Upper lobe of left lung (tissue), 6 donors: ENCODE results near the gene EBF4. TPM values are rescaled to one million over a fixed set of nuclear protein-coding genes. Genes with fewer than 3 reads are reported as not detected.
A peak's percentile ranks its signal among the peaks of the same experiment; 100 is the strongest.

Source experiments
- ATAC-seq, 2 donors: fragments of 200-7000 bp; cut with Tn5 transposase; one replicate each; pipeline ENCODE4 v1.9.1; 2022; ENCODE audit warnings: mild to moderate bottlenecking in 2 of 2, moderate library complexity in 2 of 2; ENCODE audit not compliant: low FRiP score in 2 of 2
- DNase-seq, 2 donors: peaks; one replicate each; pipeline ENCODE4 v3.0.0-alpha.2; 2019 to 2020
- H3K27ac ChIP-seq, 4 donors: fragments of 200-600 bp; sonication (generic); one replicate each; pipeline ENCODE4 v1.5.1; 2016 to 2019
- H3K27me3 ChIP-seq, 4 donors: fragments of 200-600 bp; sonication (generic); one replicate each; pipeline ENCODE4 v1.5.1; 2017 to 2019
- H3K36me3 ChIP-seq, 4 donors: fragments of 200-600 bp; sonication (generic); one replicate each; pipeline ENCODE4 v1.5.1; 2016 to 2019
- H3K4me1 ChIP-seq, 4 donors: fragments of 200-600 bp; sonication (generic); one replicate each; pipeline ENCODE4 v1.5.1; 2018 to 2019
- H3K4me3 ChIP-seq, 4 donors: fragments of 200-600 bp; sonication (generic); one replicate each; pipeline ENCODE4 v1.5.1; 2017 to 2019; ENCODE audit warnings: mild to moderate bottlenecking in 2 of 4, moderate library complexity in 1 of 4
- H3K9me3 ChIP-seq, 4 donors: fragments of 200-600 bp; sonication (generic); one replicate each; pipeline ENCODE4 v1.5.1; 2018 to 2019
- CTCF ChIP-seq, 6 experiments: fragments of 450-650 bp in 4 of 6; fragments of 200-600 bp in 2 of 6; sonication (generic) in 2 of 6; IDR thresholded peaks; one replicate each; pipeline ENCODE4 v1.5.1; 2016 to 2019; ENCODE audit warnings: antibody characterized with exemption in 6 of 6
- EP300 ChIP-seq, 4 donors: sonication (generic); formaldehyde crosslinking; IDR thresholded peaks; one replicate each; pipeline ENCODE4 v1.5.1; 2017; ENCODE audit warnings: antibody characterized with exemption in 4 of 4, control low read depth in 2 of 4
- POLR2A ChIP-seq, 4 donors: fragments of 450-650 bp; IDR thresholded peaks; one replicate each; pipeline ENCODE4 v1.5.1; 2016 to 2017; ENCODE audit warnings: antibody characterized with exemption in 4 of 4, mild to moderate bottlenecking in 2 of 4
- POLR2AphosphoS5 ChIP-seq, 2 donors: sonication (generic); formaldehyde crosslinking; IDR thresholded peaks; one replicate each; pipeline ENCODE4 v1.5.1; 2017; ENCODE audit warnings: antibody characterized with exemption in 2 of 2
- WGBS, 2 donors: methylation state at CpG; one replicate each; pipeline ENCODE4 v1.1.5; 2017 to 2018; 5-methylcytosine and 5-hydroxymethylcytosine counted together
- total RNA-seq, 6 donors: library from RNA; depleted of rRNA in 4 of 6; stranded (reverse); fragments of >200 nt in 4 of 6; gene quantifications; one replicate each; pipeline versions ENCODE4 v1.1.0 to v1.2.1, GENCODE V29; 2016 to 2021
- donor health status: DM: no; HTN: no; CAD: no; lungs with moderate emphysema.
- donor health status: DM: no; HTN: yes; CAD: no; lungs with severe emphysema.

Gene EBF4
- total RNA-seq, 6 donors from 2014 or later: 7.8 to 23.7 (median 12.9) TPM

- H3K9me3 ChIP-seq: no peaks in the 10 kb centered on the region
Observed at GRCh38 chr20:2753461-2754040, 61.0 kb downstream of the EBF4 start.

GRCh38 chr20:2754424-2754823 is 61.8 kb downstream of the EBF4 start:
- no peak for ATAC-seq
- no peaks in the 10 kb centered on the region for H3K9me3 ChIP-seq
- H3K27ac ChIP-seq: no peak overlapping the region
- no peaks in the 10 kb centered on the region for H3K36me3 ChIP-seq
- peaks cover 23 to 36% (median 31%) of the 10 kb centered on the region in 4 donors for H3K4me1 ChIP-seq
- DNase-seq: no peak
- H3K4me3 ChIP-seq: no peak overlapping the region
- TF ChIP-seq POLR2A (IDR thresholded peaks at IDR 0.05) (no peak), CTCF (IDR thresholded peaks at IDR 0.05) (no peak), POLR2AphosphoS5 (IDR thresholded peaks at IDR 0.05) (no peak)
- WGBS, 2 donors: 83 to 90% methylated on average over 1 to 2 of the region's 2 CpGs
- peaks cover 0 to 14% (median 1%) of the 10 kb centered on the region in 4 donors for H3K27me3 ChIP-seq

More at GRCh38 chr20:2753461-2754040, 61.0 kb downstream of the EBF4 start:
- Histone ChIP-seq H3K36me3 (no peaks in the 10 kb centered on the region), H3K27ac (no peak overlapping the region), H3K27me3 (peaks cover 0 to 14% (median 1%) of the 10 kb centered on the region in 4 donors), H3K4me3 (no peak overlapping the region), H3K4me1 (peaks cover 23 to 36% (median 31%) of the 10 kb centered on the region in 4 donors)
- TF ChIP-seq POLR2AphosphoS5 (IDR thresholded peaks at IDR 0.05) (no peak), POLR2A (IDR thresholded peaks at IDR 0.05) (no peak), EP300 (IDR thresholded peaks at IDR 0.05) (no peak), CTCF (IDR thresholded peaks at IDR 0.05) (no peak)
- no peak for DNase-seq
- no peak for ATAC-seq
- 84 to 87% methylated on average over 4 to 6 of the region's 6 CpGs for WGBS, 2 donors

GRCh38 chr20:2755451-2756055 is 63.0 kb downstream of the EBF4 start:
- H3K4me3 ChIP-seq: no peak overlapping the region
- 70 to 76% methylated on average over 5 to 10 of the region's 18 CpGs for WGBS, 2 donors
- no peaks in the 10 kb centered on the region for H3K9me3 ChIP-seq
- no peak for TF ChIP-seq CTCF (IDR thresholded peaks at IDR 0.05)
- TF ChIP-seq POLR2AphosphoS5 (IDR thresholded peaks at IDR 0.05): no peak
- TF ChIP-seq POLR2A (IDR thresholded peaks at IDR 0.05): no peak
- no peak for TF ChIP-seq EP300 (IDR thresholded peaks at IDR 0.05)
- DNase-seq: peak in 1 of 2 donors; percentile 74
- peaks cover 23 to 27% (median 25%) of the 10 kb centered on the region in 4 donors for H3K4me1 ChIP-seq
- no peak overlapping the region for H3K27ac ChIP-seq
- ATAC-seq: no peak
- peaks cover 0 to 14% (median 1%) of the 10 kb centered on the region in 4 donors for H3K27me3 ChIP-seq
- H3K36me3 ChIP-seq: no peaks in the 10 kb centered on the region

GRCh38 chr20:2756056-2756611 is 63.6 kb downstream of the EBF4 start:
- WGBS, 2 donors: 47 to 65% methylated on average over 3 to 5 of the region's 5 CpGs
- ATAC-seq: no peak

More at GRCh38 chr20:2756056-2756611, 63.6 kb downstream of the EBF4 start:
- Histone ChIP-seq H3K4me3 (no peak overlapping the region), H3K27ac (no peak overlapping the region), H3K4me1 (peaks cover 18 to 21% (median 20%) of the 10 kb centered on the region in 4 donors), H3K27me3 (peaks cover 0 to 14% (median 1%) of the 10 kb centered on the region in 4 donors), H3K9me3 (no peaks in the 10 kb centered on the region), H3K36me3 (no peaks in the 10 kb centered on the region)
- TF ChIP-seq EP300 (IDR thresholded peaks at IDR 0.05): no peak
- no peak for TF ChIP-seq POLR2AphosphoS5 (IDR thresholded peaks at IDR 0.05)
- TF ChIP-seq POLR2A (IDR thresholded peaks at IDR 0.05): no peak
- TF ChIP-seq CTCF (IDR thresholded peaks at IDR 0.05): peak in 5 of 6 experiments; percentile 17 to 59 (median 52)
- no peak for DNase-seq
